Testis (tissue), 2 donors: ENCODE measurements around the gene ERBB3.

Experiments
- POLR2A ChIP-seq: fragments of 450-650 bp; IDR thresholded peaks from one replicate; pipeline ENCODE4 v1.6.1; 2017; ENCODE audit warnings: antibody characterized with exemption, mild to moderate bottlenecking, moderate library complexity
- TF ChIP-seq, protein P1 (sequence below), 3 experiments: fragments of 450-650 bp in 2 of 3; fragments of 200-600 bp in 1 of 3; sonication (generic) in 1 of 3; IDR thresholded peaks; one replicate each; pipeline ENCODE4 v1.5.1; 2016 to 2019; ENCODE audit warnings: antibody characterized with exemption in 3 of 3, mild to moderate bottlenecking in 2 of 3, moderate library complexity in 1 of 3

DNA sequence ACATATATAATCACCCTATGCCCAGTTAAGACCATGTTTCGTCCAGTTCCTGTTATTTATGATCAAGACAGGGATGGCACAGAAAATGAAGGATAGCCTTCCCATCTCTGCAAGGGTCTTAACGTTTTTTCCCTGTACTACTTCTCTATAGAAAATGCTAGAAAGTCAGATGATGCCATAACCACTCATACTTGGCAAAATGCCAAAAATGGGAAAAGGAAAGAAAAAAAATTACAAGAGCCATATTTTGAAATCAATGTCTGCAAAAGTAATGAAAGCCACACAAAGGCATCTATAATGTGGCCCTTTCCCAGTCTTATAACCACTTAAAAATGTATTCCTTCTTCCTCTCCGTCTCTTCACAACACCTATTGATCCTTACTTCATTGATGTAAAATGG lies 70.6 kb downstream of the ERBB3 start:
- TF ChIP-seq, protein P1, sequence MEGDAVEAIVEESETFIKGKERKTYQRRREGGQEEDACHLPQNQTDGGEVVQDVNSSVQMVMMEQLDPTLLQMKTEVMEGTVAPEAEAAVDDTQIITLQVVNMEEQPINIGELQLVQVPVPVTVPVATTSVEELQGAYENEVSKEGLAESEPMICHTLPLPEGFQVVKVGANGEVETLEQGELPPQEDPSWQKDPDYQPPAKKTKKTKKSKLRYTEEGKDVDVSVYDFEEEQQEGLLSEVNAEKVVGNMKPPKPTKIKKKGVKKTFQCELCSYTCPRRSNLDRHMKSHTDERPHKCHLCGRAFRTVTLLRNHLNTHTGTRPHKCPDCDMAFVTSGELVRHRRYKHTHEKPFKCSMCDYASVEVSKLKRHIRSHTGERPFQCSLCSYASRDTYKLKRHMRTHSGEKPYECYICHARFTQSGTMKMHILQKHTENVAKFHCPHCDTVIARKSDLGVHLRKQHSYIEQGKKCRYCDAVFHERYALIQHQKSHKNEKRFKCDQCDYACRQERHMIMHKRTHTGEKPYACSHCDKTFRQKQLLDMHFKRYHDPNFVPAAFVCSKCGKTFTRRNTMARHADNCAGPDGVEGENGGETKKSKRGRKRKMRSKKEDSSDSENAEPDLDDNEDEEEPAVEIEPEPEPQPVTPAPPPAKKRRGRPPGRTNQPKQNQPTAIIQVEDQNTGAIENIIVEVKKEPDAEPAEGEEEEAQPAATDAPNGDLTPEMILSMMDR (IDR thresholded peaks at IDR 0.05): no peak
- TF ChIP-seq POLR2A: no peak
